WTC11 (cell line): ENCODE measurements around the gene GABRG3. TPM values are rescaled to one million over a fixed set of nuclear protein-coding genes. Genes with fewer than 3 reads are reported as not detected.

ENCODE experiments used
- ATAC-seq: fragments of 200-7000 bp; cut with Tn5 transposase; 2 replicates; pipeline ENCODE4 v1.10.0; 2021; ENCODE audit warnings: mild to moderate bottlenecking, moderate library complexity
- CTCF ChIA-PET: fragments of 300-600 bp; sonication (Branson Sonifier 250); formaldehyde crosslinking; loops from one replicate; lab custom pipeline; 2021; ENCODE audit warnings: antibody characterized with exemption; lab: Charles Lee
- POLR2A ChIA-PET: fragments of 350-600 bp; sonication (Branson Sonifier 250); formaldehyde crosslinking; loops from one replicate; lab custom pipeline; 2021; ENCODE audit warnings: antibody characterized with exemption; lab: Charles Lee
- DNase-seq: peaks from one replicate; pipeline ENCODE4 v3.0.0; 2021; ENCODE audit warnings: low spot score
- H3K27ac Mint-ChIP-seq: 2 replicates; pipeline ENCODE4 v1.8.0; 2021; ENCODE audit warnings: mixed read lengths
- H3K27me3 Mint-ChIP-seq: 2 replicates; pipeline ENCODE4 v1.8.0; 2021; ENCODE audit warnings: low read depth, mild to moderate bottlenecking, moderate library complexity, mixed read lengths
- H3K36me3 Mint-ChIP-seq: 2 replicates; pipeline ENCODE4 v1.8.0; 2021; ENCODE audit warnings: mixed read lengths
- H3K4me1 Mint-ChIP-seq: 2 replicates; pipeline ENCODE4 v1.8.0; 2022; ENCODE audit warnings: mixed read lengths
- H3K4me3 Mint-ChIP-seq: 2 replicates; pipeline ENCODE4 v1.8.0; 2021; ENCODE audit warnings: mild to moderate bottlenecking, moderate library complexity, mixed read lengths
- H3K9me3 Mint-ChIP-seq: 2 replicates; pipeline ENCODE4 v1.8.0; 2021; ENCODE audit warnings: mixed read lengths
- CREM ChIP-seq: sonication (generic); formaldehyde crosslinking; IDR thresholded peaks from 2 replicates; pipeline ENCODE4 v1.8.1; 2022; ENCODE audit warnings: mild to moderate bottlenecking, missing genetic modification reagents, moderate library complexity
- GTF2I ChIP-seq: fragments of 250-450 bp; sonication (Bioruptor Pico); conservative IDR thresholded peaks from 2 replicates; pipeline ENCODE4 v1.4.0; 2021; ENCODE audit warnings: mild to moderate bottlenecking
- MAX ChIP-seq: sonication (generic); formaldehyde crosslinking; IDR thresholded peaks from 2 replicates; pipeline ENCODE4 v1.8.0; 2022; ENCODE audit warnings: mild to moderate bottlenecking, missing genetic modification reagents
- PREB ChIP-seq: sonication (generic); formaldehyde crosslinking; IDR thresholded peaks from 2 replicates; pipeline ENCODE4 v1.8.1; 2022; ENCODE audit warnings: mild to moderate bottlenecking, missing genetic modification reagents, moderate library complexity, borderline replicate concordance
- SP1 ChIP-seq: sonication (generic); formaldehyde crosslinking; conservative IDR thresholded peaks from 2 replicates; pipeline ENCODE4 v1.8.1; 2022; ENCODE audit warnings: missing genetic modification reagents
- TCF7 ChIP-seq: sonication (generic); formaldehyde crosslinking; IDR thresholded peaks from 2 replicates; pipeline ENCODE4 v1.8.0; 2022; ENCODE audit warnings: mild to moderate bottlenecking, low read depth, missing genetic modification reagents, moderate library complexity
- TP53 ChIP-seq: sonication (generic); formaldehyde crosslinking; IDR thresholded peaks from 2 replicates; pipeline ENCODE4 v1.8.1; 2023; ENCODE audit warnings: mild to moderate bottlenecking, missing genetic modification reagents
- ZNF121 ChIP-seq: sonication (generic); formaldehyde crosslinking; IDR thresholded peaks from 2 replicates; pipeline ENCODE4 v1.8.0; 2023; ENCODE audit warnings: missing genetic modification reagents
- ZNF281 ChIP-seq: sonication (generic); formaldehyde crosslinking; IDR thresholded peaks from 2 replicates; pipeline ENCODE4 v1.8.0; 2023; ENCODE audit warnings: mild to moderate bottlenecking, missing genetic modification reagents
- total RNA-seq: library from RNA; stranded (reverse); gene quantifications from 3 replicates; pipeline ENCODE4 v1.2.3, GENCODE V29; 2021
- TF ChIP-seq, protein P1 (sequence below): fragments of 250-450 bp; sonication (Bioruptor Pico); IDR thresholded peaks from 2 replicates; pipeline ENCODE4 v1.9.0; 2021; ENCODE audit warnings: mild to moderate bottlenecking
- TF ChIP-seq, protein P2 (sequence below): sonication (generic); formaldehyde crosslinking; IDR thresholded peaks from 2 replicates; pipeline ENCODE4 v1.8.0; 2022; ENCODE audit warnings: missing genetic modification reagents

The GABRG3 gene
- total RNA-seq, 1 experiment from 2014 or later, result 0.72 TPM

DNA sequence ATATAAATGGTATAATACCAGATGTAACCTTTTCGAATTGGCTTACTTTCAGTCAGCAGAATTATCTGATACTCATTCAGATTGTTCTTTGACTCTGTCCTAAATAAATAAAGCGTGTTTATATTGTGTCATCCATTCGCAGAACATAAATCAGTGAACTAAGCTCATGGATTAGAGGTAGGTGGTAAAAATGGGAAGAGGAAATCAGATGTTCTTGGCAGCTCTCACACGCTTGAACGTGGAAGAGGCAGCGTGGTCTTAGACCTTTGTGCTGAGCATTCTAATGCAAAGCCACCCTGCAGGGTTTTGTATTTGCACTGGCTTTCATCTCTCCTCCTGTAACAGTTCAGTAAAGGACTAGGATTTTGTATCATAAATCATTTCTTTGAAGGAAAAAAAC, 441.4 kb downstream of the GABRG3 start:
- H3K36me3 Mint-ChIP-seq, result no peaks in the 10 kb centered on the region
- ChIA-PET CTCF (no interaction called here), POLR2A (no interaction called here)
- peaks cover 4% of the 10 kb centered on the region for H3K9me3 Mint-ChIP-seq
- H3K27ac Mint-ChIP-seq, result no peak overlapping the region
- TF ChIP-seq, protein P1, sequence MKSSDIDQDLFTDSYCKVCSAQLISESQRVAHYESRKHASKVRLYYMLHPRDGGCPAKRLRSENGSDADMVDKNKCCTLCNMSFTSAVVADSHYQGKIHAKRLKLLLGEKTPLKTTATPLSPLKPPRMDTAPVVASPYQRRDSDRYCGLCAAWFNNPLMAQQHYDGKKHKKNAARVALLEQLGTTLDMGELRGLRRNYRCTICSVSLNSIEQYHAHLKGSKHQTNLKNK (CRISPR knock-in tag), result no peak
- TF ChIP-seq TCF7 (CRISPR knock-in tag), result no peak
- TF ChIP-seq ZNF281 (CRISPR knock-in tag), result no peak
- TF ChIP-seq TP53 (CRISPR knock-in tag), result no peak
- no peak overlapping the region for H3K4me3 Mint-ChIP-seq
- peaks cover 4% of the 10 kb centered on the region; the same call in 1 of the 2 replicates for H3K27me3 Mint-ChIP-seq
- ATAC-seq, result peak; percentile 82
- peak; percentile 21 for DNase-seq
- peaks cover 38% of the 10 kb centered on the region for H3K4me1 Mint-ChIP-seq

GRCh38 chr15:27414168-27414870, 443.3 kb downstream of the GABRG3 start:
- ATAC-seq, result peak; percentile 72
- H3K27me3 Mint-ChIP-seq, result peaks cover 4% of the 10 kb centered on the region; the same call in 1 of the 2 replicates
- H3K4me1 Mint-ChIP-seq, result peaks cover 44% of the 10 kb centered on the region
- CTCF ChIA-PET, result interaction anchor here (0.9 to 1.9 kb wide), 2 partner anchors 10 to 267 kb away, joined by 4 to 6 read pairs; no protein-coding TSS in a partner anchor
- DNase-seq, result no peak
- POLR2A ChIA-PET, result no interaction called here
- no peak overlapping the region for H3K27ac Mint-ChIP-seq
- H3K9me3 Mint-ChIP-seq, result no peaks in the 10 kb centered on the region
- no peak overlapping the region for H3K4me3 Mint-ChIP-seq
- TF ChIP-seq PREB (CRISPR knock-in tag), result no peak
- no peak for TF ChIP-seq CREM
- no peaks in the 10 kb centered on the region for H3K36me3 Mint-ChIP-seq

GRCh38 chr15:27418726-27419125, 447.7 kb downstream of the GABRG3 start:
- Mint-ChIP-seq H3K27ac (no peak overlapping the region), H3K27me3 (no peaks in the 10 kb centered on the region)
- DNase-seq, result peak; percentile 30
- TF ChIP-seq SP1 (CRISPR knock-in tag) (no peak), ZNF121 (no peak), GTF2I (no peak), MAX (no peak)
- TF ChIP-seq, protein P2, sequence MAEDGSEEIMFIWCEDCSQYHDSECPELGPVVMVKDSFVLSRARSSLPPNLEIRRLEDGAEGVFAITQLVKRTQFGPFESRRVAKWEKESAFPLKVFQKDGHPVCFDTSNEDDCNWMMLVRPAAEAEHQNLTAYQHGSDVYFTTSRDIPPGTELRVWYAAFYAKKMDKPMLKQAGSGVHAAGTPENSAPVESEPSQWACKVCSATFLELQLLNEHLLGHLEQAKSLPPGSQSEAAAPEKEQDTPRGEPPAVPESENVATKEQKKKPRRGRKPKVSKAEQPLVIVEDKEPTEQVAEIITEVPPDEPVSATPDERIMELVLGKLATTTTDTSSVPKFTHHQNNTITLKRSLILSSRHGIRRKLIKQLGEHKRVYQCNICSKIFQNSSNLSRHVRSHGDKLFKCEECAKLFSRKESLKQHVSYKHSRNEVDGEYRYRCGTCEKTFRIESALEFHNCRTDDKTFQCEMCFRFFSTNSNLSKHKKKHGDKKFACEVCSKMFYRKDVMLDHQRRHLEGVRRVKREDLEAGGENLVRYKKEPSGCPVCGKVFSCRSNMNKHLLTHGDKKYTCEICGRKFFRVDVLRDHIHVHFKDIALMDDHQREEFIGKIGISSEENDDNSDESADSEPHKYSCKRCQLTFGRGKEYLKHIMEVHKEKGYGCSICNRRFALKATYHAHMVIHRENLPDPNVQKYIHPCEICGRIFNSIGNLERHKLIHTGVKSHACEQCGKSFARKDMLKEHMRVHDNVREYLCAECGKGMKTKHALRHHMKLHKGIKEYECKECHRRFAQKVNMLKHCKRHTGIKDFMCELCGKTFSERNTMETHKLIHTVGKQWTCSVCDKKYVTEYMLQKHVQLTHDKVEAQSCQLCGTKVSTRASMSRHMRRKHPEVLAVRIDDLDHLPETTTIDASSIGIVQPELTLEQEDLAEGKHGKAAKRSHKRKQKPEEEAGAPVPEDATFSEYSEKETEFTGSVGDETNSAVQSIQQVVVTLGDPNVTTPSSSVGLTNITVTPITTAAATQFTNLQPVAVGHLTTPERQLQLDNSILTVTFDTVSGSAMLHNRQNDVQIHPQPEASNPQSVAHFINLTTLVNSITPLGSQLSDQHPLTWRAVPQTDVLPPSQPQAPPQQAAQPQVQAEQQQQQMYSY (CRISPR knock-in tag), result no peak
- TF ChIP-seq, all 79 proteins: peak for 0
- no peak overlapping the region for H3K4me3 Mint-ChIP-seq
- peaks cover 26% of the 10 kb centered on the region for H3K4me1 Mint-ChIP-seq
- H3K9me3 Mint-ChIP-seq, result no peaks in the 10 kb centered on the region
- H3K36me3 Mint-ChIP-seq, result no peaks in the 10 kb centered on the region
- POLR2A ChIA-PET, result no interaction called here
- peak; percentile 59 for ATAC-seq
- CTCF ChIA-PET, result interaction anchor here (0.7 to 1.3 kb wide), 2 partner anchors 10 to 528 kb away, joined by 3 read pairs; no protein-coding TSS in a partner anchor
